ENCODE results near the gene CDK2AP2. TPM values are rescaled to one million over a fixed set of nuclear protein-coding genes. Genes with fewer than 3 reads are reported as not detected.

CDK2AP2 gene
- total and polyA plus RNA-seq, 8 donors, result 27.1 to 65.6 (median 38.2) TPM

DNA sequence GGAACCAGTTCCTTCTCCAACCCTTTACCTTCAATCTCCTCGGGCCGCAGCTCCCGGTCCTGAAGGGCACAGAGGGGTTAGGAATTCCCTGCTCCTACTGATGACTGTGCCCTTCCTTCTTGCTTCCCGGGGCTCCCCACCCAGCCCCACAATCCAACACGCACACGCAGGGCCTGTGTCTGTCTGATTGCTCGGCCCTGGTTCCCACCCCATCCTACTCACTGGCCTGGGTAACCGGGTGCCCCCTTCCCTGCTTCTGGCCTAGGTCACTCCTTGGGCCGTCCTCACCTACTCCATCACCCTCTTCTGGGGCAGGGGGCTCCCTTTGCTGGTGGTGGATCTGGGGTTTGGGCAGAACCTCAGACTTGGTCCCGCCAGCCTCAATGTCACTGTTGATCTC lies 14.0 kb upstream of the CDK2AP2 start:
- TF ChIP-seq, protein P1, sequence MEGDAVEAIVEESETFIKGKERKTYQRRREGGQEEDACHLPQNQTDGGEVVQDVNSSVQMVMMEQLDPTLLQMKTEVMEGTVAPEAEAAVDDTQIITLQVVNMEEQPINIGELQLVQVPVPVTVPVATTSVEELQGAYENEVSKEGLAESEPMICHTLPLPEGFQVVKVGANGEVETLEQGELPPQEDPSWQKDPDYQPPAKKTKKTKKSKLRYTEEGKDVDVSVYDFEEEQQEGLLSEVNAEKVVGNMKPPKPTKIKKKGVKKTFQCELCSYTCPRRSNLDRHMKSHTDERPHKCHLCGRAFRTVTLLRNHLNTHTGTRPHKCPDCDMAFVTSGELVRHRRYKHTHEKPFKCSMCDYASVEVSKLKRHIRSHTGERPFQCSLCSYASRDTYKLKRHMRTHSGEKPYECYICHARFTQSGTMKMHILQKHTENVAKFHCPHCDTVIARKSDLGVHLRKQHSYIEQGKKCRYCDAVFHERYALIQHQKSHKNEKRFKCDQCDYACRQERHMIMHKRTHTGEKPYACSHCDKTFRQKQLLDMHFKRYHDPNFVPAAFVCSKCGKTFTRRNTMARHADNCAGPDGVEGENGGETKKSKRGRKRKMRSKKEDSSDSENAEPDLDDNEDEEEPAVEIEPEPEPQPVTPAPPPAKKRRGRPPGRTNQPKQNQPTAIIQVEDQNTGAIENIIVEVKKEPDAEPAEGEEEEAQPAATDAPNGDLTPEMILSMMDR (IDR thresholded peaks at IDR 0.05), result no peak
- Histone ChIP-seq H3K36me3 (no peaks in the 10 kb centered on the region), H3K4me1 (peaks cover 0 to 5% (median 3%) of the 10 kb centered on the region in 3 donors), H3K27me3 (no peaks in the 10 kb centered on the region), H3K4me3 (no peak overlapping the region), H3K27ac (no peak overlapping the region), H3K9me3 (no peaks in the 10 kb centered on the region)
- no peak for ATAC-seq
- no peak for FAIRE-seq
- intact Hi-C loops (cut with DNase I), result no loop called here
- WGBS, 2 donors, result 80 to 90% methylated on average over 9 to 10 of the region's 10 CpGs
- no peak for DNase-seq

DNA sequence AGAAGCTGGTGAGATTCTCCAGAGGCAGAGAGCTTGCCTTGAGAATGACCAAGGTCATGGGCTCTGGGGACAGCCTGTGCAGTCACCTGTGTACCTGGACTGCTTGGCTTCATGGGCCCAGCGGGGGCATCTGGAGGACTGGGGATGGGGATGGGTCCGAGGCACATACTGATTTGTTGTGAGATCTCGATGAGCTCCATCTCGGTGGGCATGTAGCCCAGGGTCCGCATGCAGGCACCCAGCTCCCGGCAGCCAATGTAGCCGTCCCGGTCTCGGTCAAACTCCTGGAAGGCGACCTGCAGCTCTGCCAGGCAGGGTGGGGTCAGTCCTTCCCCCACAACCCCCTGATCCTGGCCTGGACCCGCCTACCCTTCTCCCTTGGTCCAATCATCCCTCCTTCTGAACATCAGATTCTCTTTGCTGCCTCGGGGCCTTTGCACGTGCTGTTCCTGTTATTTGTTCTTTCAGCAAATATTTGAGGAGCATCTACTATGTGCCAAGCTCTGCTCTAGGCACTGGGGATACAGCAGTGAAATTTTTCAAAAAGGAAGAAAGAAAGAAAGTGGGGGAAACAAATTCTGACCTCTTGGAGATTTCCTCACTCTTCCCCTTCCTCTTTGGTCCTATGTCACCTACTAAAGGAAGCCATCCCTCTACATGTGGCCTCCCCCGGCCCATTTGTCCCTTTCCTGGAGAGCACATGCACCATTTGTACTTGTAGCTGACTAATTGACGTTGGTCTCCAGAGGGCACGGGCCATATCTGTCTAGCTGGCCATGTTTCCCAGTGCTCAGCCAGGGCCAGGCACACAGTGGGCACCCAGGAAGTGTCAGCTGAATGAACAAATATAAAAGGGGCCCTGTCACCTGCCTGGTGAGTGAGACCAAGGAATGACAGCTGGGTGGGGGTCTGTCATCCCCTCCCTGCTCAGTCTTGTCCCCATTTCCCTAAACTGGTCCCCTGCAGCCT lies 13.2 kb upstream of the CDK2AP2 start:
- 84 to 90% methylated on average over 16 of the region's 16 CpGs for WGBS, 2 donors
- DNase-seq (no peak), ATAC-seq (no peak), FAIRE-seq (no peak)
- no peaks in the 10 kb centered on the region for H3K9me3 ChIP-seq
- no peak overlapping the region for H3K27ac ChIP-seq
- H3K36me3 ChIP-seq, result no peaks in the 10 kb centered on the region
- no peaks in the 10 kb centered on the region for H3K27me3 ChIP-seq
- TF ChIP-seq, protein P1 (IDR thresholded peaks at IDR 0.05), result no peak
- intact Hi-C loops (cut with DNase I), result no loop called here
- peaks cover 0 to 5% (median 3%) of the 10 kb centered on the region in 3 donors for H3K4me1 ChIP-seq
- H3K4me3 ChIP-seq, result no peak overlapping the region

DNA sequence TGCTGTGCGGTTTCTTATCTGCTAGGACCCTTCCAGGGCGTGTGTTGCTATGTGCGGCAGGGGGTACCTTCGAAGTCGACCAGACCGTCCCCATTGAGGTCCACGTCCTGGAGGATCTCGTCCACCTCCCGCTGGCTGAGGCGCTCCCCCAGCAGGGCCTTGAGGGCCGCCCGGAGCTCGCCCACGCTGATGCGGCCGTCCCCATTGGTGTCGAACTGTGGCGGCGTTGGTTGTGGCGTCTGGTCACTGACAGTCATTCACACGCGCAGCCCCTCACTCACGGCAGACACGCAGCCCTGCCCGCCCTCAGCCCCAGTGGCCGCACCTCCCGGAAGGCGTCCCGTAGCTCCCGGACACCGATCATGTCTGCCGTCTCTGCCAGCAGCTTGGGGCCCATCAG lies 11.8 kb upstream of the CDK2AP2 start:
- DNase-seq (peak in 1 of 6 donors; percentile 54), FAIRE-seq (no peak), ATAC-seq (no peak)
- Histone ChIP-seq H3K9me3 (no peaks in the 10 kb centered on the region), H3K4me3 (no peak overlapping the region), H3K27me3 (no peaks in the 10 kb centered on the region), H3K4me1 (no peaks in the 10 kb centered on the region), H3K27ac (no peak overlapping the region), H3K36me3 (no peaks in the 10 kb centered on the region)
- intact Hi-C loops (cut with DNase I), result no loop called here
- TF ChIP-seq, protein P1 (IDR thresholded peaks at IDR 0.05), result no peak
- WGBS, 2 donors, result 86 to 88% methylated on average over 32 of the region's 32 CpGs

DNA sequence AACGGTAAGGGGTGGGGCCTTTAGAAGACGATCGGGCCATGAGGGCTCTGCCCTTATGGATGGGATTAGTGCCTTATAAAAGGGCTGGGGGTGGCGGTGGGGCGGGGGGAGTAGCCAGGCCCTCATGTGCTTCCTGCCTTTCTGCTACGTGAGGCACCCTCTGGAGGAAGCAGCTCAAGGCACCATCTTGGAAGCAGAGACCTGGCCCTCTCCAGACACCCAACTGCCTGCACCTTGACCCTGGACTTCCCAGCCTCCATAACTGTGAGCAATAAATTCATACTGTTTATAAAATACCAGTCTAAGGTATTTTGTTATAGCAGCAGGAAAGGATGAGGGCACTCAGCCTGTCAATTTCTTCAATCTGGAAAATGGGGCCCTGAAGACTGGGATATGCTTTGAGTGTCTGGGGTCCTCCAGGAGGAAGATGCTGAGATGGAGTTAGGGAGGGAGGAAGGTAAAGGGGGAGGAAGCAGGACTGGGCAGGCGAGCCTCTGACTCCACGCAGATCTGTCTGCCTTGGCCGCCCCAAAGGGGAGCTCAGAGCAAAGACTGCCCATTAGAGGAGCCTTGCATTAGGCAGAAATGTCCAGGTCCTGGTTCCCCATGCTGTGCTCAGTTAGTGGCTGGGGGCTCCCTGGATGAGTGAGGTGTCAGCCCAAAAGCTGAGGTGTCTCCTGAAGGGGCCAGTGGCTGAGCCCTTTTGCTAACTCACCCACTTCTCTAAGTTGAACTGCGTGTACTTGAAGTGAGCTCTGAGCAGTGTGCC lies 10.0 kb upstream of the CDK2AP2 start:
- Histone ChIP-seq H3K4me1 (no peaks in the 10 kb centered on the region), H3K9me3 (no peaks in the 10 kb centered on the region), H3K27ac (no peak overlapping the region), H3K4me3 (no peak overlapping the region), H3K36me3 (no peaks in the 10 kb centered on the region), H3K27me3 (no peaks in the 10 kb centered on the region)
- 84 to 88% methylated on average over 10 of the region's 10 CpGs for WGBS, 2 donors
- DNase-seq, result no peak
- TF ChIP-seq, protein P1 (IDR thresholded peaks at IDR 0.05), result no peak
- ATAC-seq, result no peak
- intact Hi-C loops (cut with DNase I), result no loop called here
- no peak for FAIRE-seq

All from pancreas (tissue), 10 donors.